Measurements from ENCODE around the gene PRKCH.

Gene PRKCH

GRCh38 chr14:61355892-61356325, 34.5 kb downstream of the PRKCH start:
- Histone ChIP-seq H3K27ac (no peak overlapping the region), H3K27me3 (no peaks in the 10 kb centered on the region), H3K36me3 (no peaks in the 10 kb centered on the region), H3K4me1 (no peaks in the 10 kb centered on the region), H3K4me3 (no peak overlapping the region), H3K9me3 (no peaks in the 10 kb centered on the region)
- intact Hi-C loops (cut with DNase I; ENCODE audit: low total_unique reads): no loop called here
- peak; percentile 52 to 67 for DNase-seq
- TF ChIP-seq, protein P1, sequence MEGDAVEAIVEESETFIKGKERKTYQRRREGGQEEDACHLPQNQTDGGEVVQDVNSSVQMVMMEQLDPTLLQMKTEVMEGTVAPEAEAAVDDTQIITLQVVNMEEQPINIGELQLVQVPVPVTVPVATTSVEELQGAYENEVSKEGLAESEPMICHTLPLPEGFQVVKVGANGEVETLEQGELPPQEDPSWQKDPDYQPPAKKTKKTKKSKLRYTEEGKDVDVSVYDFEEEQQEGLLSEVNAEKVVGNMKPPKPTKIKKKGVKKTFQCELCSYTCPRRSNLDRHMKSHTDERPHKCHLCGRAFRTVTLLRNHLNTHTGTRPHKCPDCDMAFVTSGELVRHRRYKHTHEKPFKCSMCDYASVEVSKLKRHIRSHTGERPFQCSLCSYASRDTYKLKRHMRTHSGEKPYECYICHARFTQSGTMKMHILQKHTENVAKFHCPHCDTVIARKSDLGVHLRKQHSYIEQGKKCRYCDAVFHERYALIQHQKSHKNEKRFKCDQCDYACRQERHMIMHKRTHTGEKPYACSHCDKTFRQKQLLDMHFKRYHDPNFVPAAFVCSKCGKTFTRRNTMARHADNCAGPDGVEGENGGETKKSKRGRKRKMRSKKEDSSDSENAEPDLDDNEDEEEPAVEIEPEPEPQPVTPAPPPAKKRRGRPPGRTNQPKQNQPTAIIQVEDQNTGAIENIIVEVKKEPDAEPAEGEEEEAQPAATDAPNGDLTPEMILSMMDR (IDR thresholded peaks at IDR 0.05): no peak

- no peak overlapping the region for H3K4me3 ChIP-seq
- no peaks in the 10 kb centered on the region for H3K27me3 ChIP-seq
- intact Hi-C loops (cut with DNase I; ENCODE audit: low total_unique reads): no loop called here
- H3K27ac ChIP-seq: no peak overlapping the region
- no peak for DNase-seq
- no peaks in the 10 kb centered on the region for H3K9me3 ChIP-seq
- TF ChIP-seq, protein P1 (IDR thresholded peaks at IDR 0.05): no peak
- H3K36me3 ChIP-seq: no peaks in the 10 kb centered on the region
- H3K4me1 ChIP-seq: no peaks in the 10 kb centered on the region
These were observed 35.7 kb downstream of the PRKCH start for GRCh38 chr14:61357123-61357522.

DNA sequence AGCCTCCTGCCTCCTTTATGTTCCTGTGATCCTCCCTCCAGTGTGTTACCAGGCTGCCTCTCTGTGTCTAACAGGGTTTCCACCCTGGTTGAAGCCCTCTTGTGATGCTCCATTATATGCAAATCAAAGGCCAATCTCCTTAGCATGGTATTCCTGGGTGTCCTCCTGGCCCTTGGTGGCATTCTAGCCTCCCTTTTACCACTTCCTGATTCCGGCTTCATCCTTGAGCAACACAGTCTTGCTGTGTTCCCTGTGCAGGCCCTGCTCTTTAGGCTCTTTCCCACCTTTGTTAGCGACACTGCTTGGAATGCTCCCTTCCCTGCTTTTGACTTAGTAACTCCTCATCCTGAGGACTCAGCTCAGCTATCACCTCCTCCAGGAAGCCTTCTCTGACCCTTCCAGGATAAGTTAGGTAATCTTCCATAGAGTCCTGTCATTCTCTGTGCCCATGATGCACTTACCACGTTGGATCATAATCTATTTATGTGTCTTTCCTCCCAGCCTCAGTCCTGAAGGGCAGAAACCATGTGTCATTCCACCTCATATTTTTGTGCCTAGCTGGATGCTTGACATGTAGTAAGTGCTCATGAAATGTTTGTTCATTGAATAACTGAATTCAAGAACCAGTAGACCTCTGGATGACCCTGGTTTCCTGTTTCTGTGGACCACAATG, 37.3 kb downstream of the PRKCH start:
- intact Hi-C loops (cut with DNase I; ENCODE audit: low total_unique reads): no loop called here
- Histone ChIP-seq H3K27me3 (no peaks in the 10 kb centered on the region), H3K36me3 (no peaks in the 10 kb centered on the region), H3K4me1 (no peaks in the 10 kb centered on the region), H3K27ac (no peak overlapping the region), H3K4me3 (no peak overlapping the region), H3K9me3 (no peaks in the 10 kb centered on the region)
- DNase-seq: no peak
- TF ChIP-seq, protein P1 (IDR thresholded peaks at IDR 0.05): no peak

DNA sequence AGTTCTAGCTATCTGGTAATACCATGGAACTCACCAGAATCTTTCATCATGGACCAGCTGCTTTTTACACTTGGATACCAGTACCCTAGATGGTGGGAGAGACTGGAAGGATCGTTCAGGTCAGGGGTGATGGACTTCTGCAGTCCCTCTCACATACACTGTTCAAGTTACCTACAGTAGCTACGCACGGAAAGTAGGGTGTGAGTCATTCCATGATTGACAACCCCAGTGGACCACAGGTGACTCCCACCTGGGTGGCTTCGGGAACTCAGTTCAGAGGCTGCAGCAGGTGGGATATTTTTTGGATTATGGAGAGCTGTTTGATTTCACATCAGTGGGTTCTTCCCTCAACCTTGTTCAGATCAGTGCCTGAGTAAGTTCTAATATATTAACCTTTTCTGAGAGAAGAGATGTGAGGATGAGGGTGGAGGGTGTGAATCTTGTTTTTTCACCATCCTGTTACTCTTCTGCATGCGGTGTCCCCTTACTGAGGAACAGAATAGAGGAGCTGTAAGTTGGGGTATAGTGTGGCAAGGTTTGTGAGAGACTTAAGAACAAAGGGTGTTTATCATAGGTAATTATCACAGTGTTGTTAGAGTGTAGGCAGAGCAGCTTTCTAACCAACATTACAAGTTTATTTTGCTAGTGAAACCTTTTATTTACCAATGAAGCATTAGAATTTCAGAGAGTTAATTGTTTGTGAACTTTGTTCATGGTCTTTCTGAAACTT, 39.6 kb downstream of the PRKCH start:
- no peaks in the 10 kb centered on the region for H3K27me3 ChIP-seq
- no peaks in the 10 kb centered on the region for H3K36me3 ChIP-seq
- TF ChIP-seq, protein P1 (IDR thresholded peaks at IDR 0.05): no peak
- H3K4me3 ChIP-seq: no peak overlapping the region
- no peaks in the 10 kb centered on the region for H3K4me1 ChIP-seq
- H3K9me3 ChIP-seq: no peaks in the 10 kb centered on the region
- intact Hi-C loops (cut with DNase I; ENCODE audit: low total_unique reads): no loop called here
- H3K27ac ChIP-seq: no peak overlapping the region
- no peak for DNase-seq

DNA sequence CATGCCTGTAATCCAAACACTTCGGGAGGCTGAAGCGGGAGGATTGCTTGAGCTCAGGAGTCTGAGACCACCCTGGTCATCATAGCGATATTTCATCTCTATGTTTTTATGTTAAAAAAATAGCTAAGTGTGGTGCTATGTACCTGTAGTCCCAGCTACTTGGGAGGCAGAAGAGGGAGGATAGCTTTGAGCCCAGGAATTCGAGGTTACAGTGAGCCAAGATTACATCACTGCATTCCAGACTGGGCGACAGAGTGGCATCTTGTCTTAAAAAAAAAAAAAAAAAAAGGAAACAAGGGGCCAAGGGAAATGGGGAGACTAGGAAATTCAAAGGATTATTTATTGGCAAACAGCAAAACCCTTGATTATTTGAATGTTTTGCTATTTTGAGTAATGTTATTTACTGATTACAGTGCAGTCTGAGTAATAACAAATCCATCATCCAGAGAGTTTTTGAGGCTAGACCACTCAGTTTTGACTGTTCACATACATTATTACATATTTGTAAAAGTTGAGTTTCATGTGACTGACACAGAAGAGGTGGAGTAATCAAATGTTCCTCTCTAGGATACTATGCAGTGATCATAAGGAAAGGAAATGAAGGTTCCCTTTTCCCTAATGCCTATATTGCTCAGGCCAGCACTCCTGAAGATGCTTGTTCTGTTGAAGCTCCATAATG, 40.8 kb downstream of the PRKCH start:
- DNase-seq: no peak
- Histone ChIP-seq H3K27ac (no peak overlapping the region), H3K4me3 (no peak overlapping the region), H3K9me3 (no peaks in the 10 kb centered on the region), H3K4me1 (no peaks in the 10 kb centered on the region), H3K36me3 (no peaks in the 10 kb centered on the region), H3K27me3 (no peaks in the 10 kb centered on the region)
- intact Hi-C loops (cut with DNase I; ENCODE audit: low total_unique reads): no loop called here
- TF ChIP-seq, protein P1 (IDR thresholded peaks at IDR 0.05): no peak

All from tibial artery (tissue), 4 donors.